Measurements from ENCODE around the gene MMP28.

The MMP28 gene

DNA sequence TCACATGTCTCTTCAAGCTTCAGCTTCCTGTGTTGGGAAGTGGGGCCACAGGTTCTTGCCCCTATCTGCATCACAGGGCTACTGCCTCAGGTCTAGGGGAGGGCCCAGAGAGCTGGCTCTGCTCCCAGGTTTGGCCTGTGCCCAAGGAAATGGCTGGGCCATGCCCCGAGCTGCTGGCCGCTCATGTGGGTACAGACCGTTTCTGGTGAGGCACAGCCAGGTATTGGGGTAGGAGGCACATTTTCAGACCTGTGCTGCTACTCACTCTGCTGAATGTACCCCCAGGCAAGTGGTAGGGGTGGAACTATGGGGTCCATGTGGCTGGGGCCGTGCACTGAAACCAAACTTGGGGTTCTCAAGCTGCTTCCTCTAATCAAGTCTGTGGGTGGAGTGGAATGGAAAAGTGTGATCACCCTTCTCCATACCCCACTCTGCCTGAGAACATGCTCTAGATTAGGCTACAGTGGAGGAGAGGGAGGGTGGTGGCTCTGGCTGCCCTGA lies 47.0 kb downstream of the MMP28 start:
- no peak for DNase-seq (ENCODE audit: low spot score)
- in situ Hi-C loops (cut with MboI; ENCODE audit: low sequenced_read_pairs, unreplicated experiment), result loop anchor here (25.0 kb wide), 2 partner anchors 436 to 586 kb away; no protein-coding TSS in a partner anchor

DNA sequence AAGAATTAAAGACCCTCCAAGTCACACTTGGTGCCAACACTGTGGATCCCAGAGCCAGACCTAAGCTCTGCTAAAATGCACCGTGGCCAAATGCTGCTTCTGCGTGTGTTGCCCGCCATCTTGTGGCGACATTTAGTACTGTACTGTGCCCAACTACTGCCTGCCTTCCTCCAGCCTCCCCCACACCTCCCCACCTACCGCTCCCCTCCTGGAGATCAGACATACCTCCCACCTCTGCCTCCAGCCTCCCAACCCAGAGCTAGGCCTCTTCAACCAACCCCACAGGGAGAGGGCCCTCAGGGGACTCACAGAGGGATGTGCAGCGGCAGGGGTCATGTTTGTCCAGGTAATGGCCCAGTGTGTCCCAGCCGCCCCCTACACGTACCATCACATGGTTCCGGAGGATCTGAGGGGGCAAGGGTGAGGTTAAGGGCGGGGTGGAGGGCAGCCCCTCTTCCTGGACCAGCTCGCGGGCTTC lies 47.9 kb downstream of the MMP28 start:
- in situ Hi-C loops (cut with MboI; ENCODE audit: low sequenced_read_pairs, unreplicated experiment), result loop anchor here (25.0 kb wide), 2 partner anchors 435 to 585 kb away; no protein-coding TSS in a partner anchor
- TF ChIP-seq, protein P1, sequence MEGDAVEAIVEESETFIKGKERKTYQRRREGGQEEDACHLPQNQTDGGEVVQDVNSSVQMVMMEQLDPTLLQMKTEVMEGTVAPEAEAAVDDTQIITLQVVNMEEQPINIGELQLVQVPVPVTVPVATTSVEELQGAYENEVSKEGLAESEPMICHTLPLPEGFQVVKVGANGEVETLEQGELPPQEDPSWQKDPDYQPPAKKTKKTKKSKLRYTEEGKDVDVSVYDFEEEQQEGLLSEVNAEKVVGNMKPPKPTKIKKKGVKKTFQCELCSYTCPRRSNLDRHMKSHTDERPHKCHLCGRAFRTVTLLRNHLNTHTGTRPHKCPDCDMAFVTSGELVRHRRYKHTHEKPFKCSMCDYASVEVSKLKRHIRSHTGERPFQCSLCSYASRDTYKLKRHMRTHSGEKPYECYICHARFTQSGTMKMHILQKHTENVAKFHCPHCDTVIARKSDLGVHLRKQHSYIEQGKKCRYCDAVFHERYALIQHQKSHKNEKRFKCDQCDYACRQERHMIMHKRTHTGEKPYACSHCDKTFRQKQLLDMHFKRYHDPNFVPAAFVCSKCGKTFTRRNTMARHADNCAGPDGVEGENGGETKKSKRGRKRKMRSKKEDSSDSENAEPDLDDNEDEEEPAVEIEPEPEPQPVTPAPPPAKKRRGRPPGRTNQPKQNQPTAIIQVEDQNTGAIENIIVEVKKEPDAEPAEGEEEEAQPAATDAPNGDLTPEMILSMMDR (IDR thresholded peaks at IDR 0.05; ENCODE audit: borderline replicate concordance, control extremely low read depth, extremely low read depth, insufficient read depth, missing control alignments), result peak; percentile 88

More for the DNA sequence above, 47.0 kb downstream of the MMP28 start:
- TF ChIP-seq, protein P1 (IDR thresholded peaks at IDR 0.05; ENCODE audit: borderline replicate concordance, control extremely low read depth, extremely low read depth, insufficient read depth, missing control alignments), result no peak

DNA sequence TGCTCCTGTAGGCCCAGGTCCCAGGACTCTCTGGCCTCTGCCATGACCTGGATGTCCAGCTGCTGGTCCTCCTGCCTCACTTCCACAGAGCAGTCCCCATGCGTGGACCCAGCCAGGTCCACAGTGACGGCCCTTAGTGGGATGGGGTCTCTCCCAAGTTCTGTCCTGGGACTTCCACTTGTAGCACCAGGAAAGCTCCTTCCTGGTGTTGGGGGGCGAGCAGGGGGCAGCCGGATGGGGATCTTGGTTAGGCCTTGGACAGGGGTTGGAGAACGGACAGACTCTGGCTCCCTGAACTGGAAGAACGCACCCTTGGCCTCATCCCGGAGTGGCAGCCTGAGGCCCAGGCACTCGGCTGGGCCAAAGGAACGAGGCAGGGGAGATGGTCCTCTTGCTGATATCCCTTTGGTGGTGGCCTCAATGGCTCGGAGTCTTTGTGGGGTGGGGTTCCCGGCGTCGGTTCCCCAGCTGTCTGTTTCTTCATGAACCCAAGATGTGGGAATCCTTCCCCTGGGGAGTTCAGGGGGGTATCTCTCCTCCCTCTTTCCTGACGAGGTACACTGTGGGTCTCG lies 49.6 kb downstream of the MMP28 start:
- TF ChIP-seq, protein P1 (IDR thresholded peaks at IDR 0.05; ENCODE audit: borderline replicate concordance, control extremely low read depth, extremely low read depth, insufficient read depth, missing control alignments), result no peak
- DNase-seq (ENCODE audit: low spot score), result no peak
- in situ Hi-C loops (cut with MboI; ENCODE audit: low sequenced_read_pairs, unreplicated experiment), result loop anchor here (25.0 kb wide), 2 partner anchors 434 to 584 kb away; no protein-coding TSS in a partner anchor

More for the DNA sequence above, 47.9 kb downstream of the MMP28 start:
- peak; percentile 90 for DNase-seq (ENCODE audit: low spot score)

DNA sequence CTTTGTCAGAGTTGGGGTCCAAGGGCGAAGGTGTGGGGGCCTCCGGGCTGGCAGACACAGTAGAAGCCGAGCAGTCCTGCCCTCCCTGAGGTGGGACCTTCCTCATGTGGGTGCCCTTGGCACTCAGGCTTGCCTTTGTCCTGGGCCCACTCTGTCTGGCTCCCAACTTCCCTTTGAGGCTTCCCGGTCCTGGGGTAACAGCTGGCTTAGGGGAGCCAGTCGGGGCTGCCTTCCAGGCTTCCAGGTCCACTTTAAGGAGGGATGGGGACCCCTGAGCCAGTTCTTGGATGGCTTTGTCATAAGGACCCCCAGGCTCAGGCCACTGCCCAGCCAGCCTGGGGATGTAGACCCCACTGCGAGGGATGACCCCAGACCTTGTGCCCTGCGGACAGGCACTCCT lies 50.2 kb downstream of the MMP28 start:
- TF ChIP-seq, protein P1 (IDR thresholded peaks at IDR 0.05; ENCODE audit: borderline replicate concordance, control extremely low read depth, extremely low read depth, insufficient read depth, missing control alignments), result no peak
- in situ Hi-C loops (cut with MboI; ENCODE audit: low sequenced_read_pairs, unreplicated experiment), result loop anchor here (25.0 kb wide), 2 partner anchors 433 to 583 kb away; no protein-coding TSS in a partner anchor

DNA sequence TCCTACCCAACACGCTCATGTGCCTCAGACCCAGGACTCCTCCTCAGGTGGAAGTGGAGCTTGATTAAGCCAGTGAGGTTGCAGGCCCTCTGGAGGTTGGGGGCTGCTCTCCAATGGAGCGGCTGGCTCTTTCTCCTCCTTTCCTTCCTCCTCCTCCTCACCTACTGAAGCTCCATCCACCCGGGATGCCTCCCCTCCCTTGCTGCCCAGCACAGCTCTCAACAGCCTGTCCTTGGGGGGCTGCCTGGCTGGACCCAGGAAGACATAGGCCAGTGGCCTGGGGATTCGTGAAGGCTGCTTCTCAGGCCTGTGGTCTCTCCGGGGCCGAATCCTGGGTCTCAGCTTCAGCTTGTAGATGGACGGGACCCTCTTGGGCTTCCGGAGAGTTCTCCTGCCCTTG lies 50.6 kb downstream of the MMP28 start:
- no peak for DNase-seq (ENCODE audit: low spot score)
- in situ Hi-C loops (cut with MboI; ENCODE audit: low sequenced_read_pairs, unreplicated experiment), result loop anchor here (5.0 to 25.0 kb wide), 3 partner anchors 123 to 583 kb away; no protein-coding TSS in a partner anchor
- TF ChIP-seq, protein P1 (IDR thresholded peaks at IDR 0.05; ENCODE audit: borderline replicate concordance, control extremely low read depth, extremely low read depth, insufficient read depth, missing control alignments), result no peak

More for the DNA sequence above, 50.2 kb downstream of the MMP28 start:
- DNase-seq (ENCODE audit: low spot score), result no peak

DNA sequence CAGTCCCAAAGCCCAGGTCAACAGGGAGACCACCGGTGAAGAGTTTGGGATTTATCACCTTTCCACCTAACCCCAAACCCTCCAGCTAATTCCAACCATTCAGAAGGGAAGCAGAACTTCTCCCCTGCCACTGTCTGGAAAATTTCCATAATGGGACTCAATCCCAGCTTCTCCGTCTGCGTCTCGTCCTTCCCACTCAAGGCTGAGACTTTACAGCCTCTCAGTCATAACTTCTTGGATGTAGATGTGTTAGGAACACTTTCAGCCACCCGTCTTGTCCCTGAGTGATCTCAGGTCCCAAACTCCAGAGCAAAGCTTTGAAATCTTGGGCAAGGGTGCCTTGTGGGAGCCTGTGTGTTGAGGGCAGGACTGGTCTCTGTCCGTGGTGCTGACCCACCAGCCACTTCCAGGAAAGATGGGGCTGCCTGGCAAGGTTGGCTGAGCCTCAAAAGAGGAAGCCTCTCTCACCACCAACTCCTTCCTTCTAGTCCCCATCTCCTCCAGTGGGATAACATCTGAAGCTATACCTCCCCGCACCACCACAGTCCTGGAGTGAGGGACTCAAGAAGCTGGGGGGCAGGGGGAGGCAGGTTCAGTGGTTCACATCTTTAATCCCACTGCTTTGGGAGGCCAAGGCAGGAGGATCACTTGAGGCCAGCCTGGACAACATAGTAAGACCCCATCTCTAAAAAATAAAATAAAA lies 51.7 kb downstream of the MMP28 start:
- in situ Hi-C loops (cut with MboI; ENCODE audit: low sequenced_read_pairs, unreplicated experiment), result loop anchor here (5.0 to 25.0 kb wide), 3 partner anchors 121 to 581 kb away; no protein-coding TSS in a partner anchor
- DNase-seq (ENCODE audit: low spot score), result no peak
- TF ChIP-seq, protein P1 (IDR thresholded peaks at IDR 0.05; ENCODE audit: borderline replicate concordance, control extremely low read depth, extremely low read depth, insufficient read depth, missing control alignments), result no peak

Data from GM13976 (cell line).